Right lobe of liver (tissue), 6 donors: Measurements from ENCODE around the gene RHBDD1. TPM values are rescaled to one million over a fixed set of nuclear protein-coding genes. Genes with fewer than 3 reads are reported as not detected.

ENCODE experiments used
- ATAC-seq, 4 donors: fragments of 200-7000 bp; cut with Tn5 transposase; one replicate each; pipeline ENCODE4 v1.9.1; 2020; ENCODE audit warnings: mild to moderate bottlenecking in 4 of 4, moderate library complexity in 4 of 4
- DNase-seq, 3 donors: peaks; one replicate each; pipeline ENCODE4 v3.0.0-alpha.2; 2020
- H3K27ac ChIP-seq, 3 donors: fragments of 200-600 bp; one replicate each; pipeline ENCODE4 v1.8.0; 2022
- H3K27me3 ChIP-seq, 2 donors: fragments of 200-600 bp; one replicate each; pipeline ENCODE4 v1.8.0; 2022
- H3K36me3 ChIP-seq, 4 donors: fragments of 200-600 bp; sonication (generic) in 1 of 4; one replicate each; pipeline versions ENCODE4 v1.5.1 to v1.8.0; 2017 to 2022; ENCODE audit warnings: control low read depth in 1 of 4
- H3K4me1 ChIP-seq, 4 donors: fragments of 200-600 bp; sonication (generic) in 1 of 4; one replicate each; pipeline versions ENCODE4 v1.5.1 to v1.8.0; 2017 to 2022; ENCODE audit warnings: control low read depth in 1 of 4
- H3K4me3 ChIP-seq, 3 donors: fragments of 200-600 bp; one replicate each; pipeline ENCODE4 v1.8.0; 2022
- H3K9me3 ChIP-seq, 4 donors: fragments of 200-600 bp; sonication (generic) in 1 of 4; one replicate each; pipeline versions ENCODE4 v1.5.1 to v1.8.0; 2017 to 2022; ENCODE audit warnings: control low read depth in 1 of 4
- POLR2A ChIP-seq: fragments of 450-650 bp; IDR thresholded peaks from one replicate; pipeline ENCODE4 v1.6.1; 2017; ENCODE audit warnings: antibody characterized with exemption, mild to moderate bottlenecking
- WGBS: methylation state at CpG from one replicate; pipeline ENCODE4 v1.1.6; 2018; ENCODE audit warnings: low coverage, low lambda C conversion rate; ENCODE audit not compliant: insufficient coverage; ENCODE audit errors: missing lambda C conversion rate; 5-methylcytosine and 5-hydroxymethylcytosine counted together
- intact Hi-C, 2 donors: fragments of 100-400 bp; cut with DNase I; formaldehyde crosslinking; loops; one replicate each; pipeline versions ENCODE4 v1.11.2 to v1.14.1; 2022
- total RNA-seq, 6 experiments: library from RNA; depleted of rRNA in 2 of 6; stranded (reverse); fragments of >200 nt in 2 of 6; fragmentation: NEBNext Ultra II Directional in 3 of 6; extraction: Animal tissue kit (Norgen Biotek cat#: 25700) in 3 of 6; gene quantifications; one replicate each; pipeline versions ENCODE4 v1.1.0 to v1.2.4, GENCODE V29; 2016 to 2023
- TF ChIP-seq, protein P1 (sequence below), 4 donors: fragments of 200-600 bp in 3 of 4; fragments of 450-650 bp in 1 of 4; IDR thresholded peaks; one replicate each; pipeline versions ENCODE4 v1.5.1 to v1.8.0; 2016 to 2022; ENCODE audit warnings: antibody characterized with exemption in 4 of 4, mild to moderate bottlenecking in 2 of 4
- donor health status: DM: no; HTN: yes; CAD: no.
- donor health status: DM: no; HTN: no; CAD: no.
- donor health status: DM: no; HTN: no; CAD: no.
- donor health status: DM: no; HTN: yes; CAD: no.
- donor health status: DM: no; HTN: yes; CAD: no.

The RHBDD1 gene
- total RNA-seq, 6 experiments from 2014 or later: 14.7 to 25.3 (median 21.0) TPM

DNA sequence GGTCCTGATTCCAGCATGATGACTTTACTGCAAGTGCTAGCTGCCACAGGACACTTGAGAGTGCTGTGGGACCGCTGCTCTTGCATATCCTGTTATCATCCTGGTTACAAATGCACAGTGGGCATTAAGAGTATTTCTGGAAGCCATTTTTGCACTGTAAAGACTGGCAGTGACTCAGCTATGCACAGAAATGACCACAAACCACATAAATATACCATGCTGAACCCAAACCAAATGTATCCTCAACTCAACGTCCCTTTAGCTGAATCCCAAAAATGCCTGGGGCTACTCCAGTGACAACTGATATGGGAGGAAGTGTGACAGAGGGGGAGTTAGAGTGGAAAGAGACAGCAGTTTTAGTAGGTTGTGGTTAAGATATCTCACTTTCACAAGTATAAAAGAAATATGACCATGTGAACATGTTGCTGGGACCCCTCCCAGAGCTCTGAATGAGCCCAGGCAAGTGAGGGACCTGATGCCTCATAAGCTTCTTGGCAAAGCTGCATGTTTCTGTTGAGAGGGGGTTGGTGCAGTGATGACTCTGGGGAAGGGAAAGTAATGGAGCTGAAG lies 37.3 kb downstream of the RHBDD1 start:
- H3K27me3 ChIP-seq: no peaks in the 10 kb centered on the region
- H3K36me3 ChIP-seq: no peaks in the 10 kb centered on the region
- intact Hi-C loops: no loop called here
- no peak overlapping the region for H3K4me3 ChIP-seq
- no peaks in the 10 kb centered on the region for H3K4me1 ChIP-seq
- H3K27ac ChIP-seq: no peak overlapping the region
- no peak for DNase-seq
- TF ChIP-seq, protein P1, sequence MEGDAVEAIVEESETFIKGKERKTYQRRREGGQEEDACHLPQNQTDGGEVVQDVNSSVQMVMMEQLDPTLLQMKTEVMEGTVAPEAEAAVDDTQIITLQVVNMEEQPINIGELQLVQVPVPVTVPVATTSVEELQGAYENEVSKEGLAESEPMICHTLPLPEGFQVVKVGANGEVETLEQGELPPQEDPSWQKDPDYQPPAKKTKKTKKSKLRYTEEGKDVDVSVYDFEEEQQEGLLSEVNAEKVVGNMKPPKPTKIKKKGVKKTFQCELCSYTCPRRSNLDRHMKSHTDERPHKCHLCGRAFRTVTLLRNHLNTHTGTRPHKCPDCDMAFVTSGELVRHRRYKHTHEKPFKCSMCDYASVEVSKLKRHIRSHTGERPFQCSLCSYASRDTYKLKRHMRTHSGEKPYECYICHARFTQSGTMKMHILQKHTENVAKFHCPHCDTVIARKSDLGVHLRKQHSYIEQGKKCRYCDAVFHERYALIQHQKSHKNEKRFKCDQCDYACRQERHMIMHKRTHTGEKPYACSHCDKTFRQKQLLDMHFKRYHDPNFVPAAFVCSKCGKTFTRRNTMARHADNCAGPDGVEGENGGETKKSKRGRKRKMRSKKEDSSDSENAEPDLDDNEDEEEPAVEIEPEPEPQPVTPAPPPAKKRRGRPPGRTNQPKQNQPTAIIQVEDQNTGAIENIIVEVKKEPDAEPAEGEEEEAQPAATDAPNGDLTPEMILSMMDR (IDR thresholded peaks at IDR 0.05): no peak
- no peak for TF ChIP-seq POLR2A
- no peak for ATAC-seq
- 54% methylated on average over 2 of the region's 2 CpGs for WGBS
- no peaks in the 10 kb centered on the region for H3K9me3 ChIP-seq

DNA sequence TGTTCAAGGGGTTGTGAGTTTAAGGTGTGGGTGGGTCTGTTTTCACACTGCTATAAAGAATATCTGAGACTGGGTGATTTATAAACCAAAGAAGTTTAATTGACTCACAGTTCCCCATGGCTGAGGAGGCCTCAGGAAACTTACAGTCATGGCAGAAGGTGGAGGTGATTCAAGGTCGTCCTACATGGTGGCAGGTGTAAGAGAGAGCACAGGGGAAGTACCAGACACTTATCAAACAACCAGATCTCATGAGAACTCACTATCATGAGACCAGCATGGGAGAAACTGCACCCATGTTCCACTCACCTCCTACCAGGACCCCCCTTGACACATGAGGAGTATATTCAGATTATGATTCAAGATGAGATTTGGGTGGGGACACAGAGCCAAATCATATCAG lies 38.0 kb downstream of the RHBDD1 start:
- Histone ChIP-seq H3K36me3 (no peaks in the 10 kb centered on the region), H3K4me3 (no peak overlapping the region), H3K9me3 (no peaks in the 10 kb centered on the region), H3K4me1 (no peaks in the 10 kb centered on the region), H3K27me3 (no peaks in the 10 kb centered on the region), H3K27ac (no peak overlapping the region)
- ATAC-seq (no peak), DNase-seq (no peak)
- intact Hi-C loops: no loop called here
- TF ChIP-seq POLR2A: no peak
- TF ChIP-seq, protein P1 (IDR thresholded peaks at IDR 0.05): no peak
- no CpG with 5 or more reads among the region's 1 CpG for WGBS

DNA sequence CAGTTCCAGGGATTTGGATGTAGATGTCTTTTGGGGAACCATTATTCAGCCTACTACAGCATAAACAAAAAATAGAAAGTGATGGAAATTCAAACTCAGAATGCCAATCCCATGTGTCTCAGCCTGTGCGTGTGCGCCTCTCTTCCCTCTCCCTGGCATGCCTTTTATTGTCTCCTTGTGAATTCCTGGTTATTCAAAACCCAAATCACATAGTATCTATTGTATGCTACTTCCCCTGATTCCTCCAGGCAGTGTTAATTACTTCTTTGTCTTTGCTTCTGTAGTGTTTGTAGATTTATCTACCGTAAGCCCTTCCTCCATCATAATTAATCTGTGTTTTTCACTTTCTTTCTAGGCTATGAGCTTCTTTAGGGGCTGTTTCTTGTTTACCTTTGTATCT lies 38.9 kb downstream of the RHBDD1 start:
- intact Hi-C loops: no loop called here
- TF ChIP-seq, protein P1 (IDR thresholded peaks at IDR 0.05): no peak
- TF ChIP-seq POLR2A: no peak
- Histone ChIP-seq H3K9me3 (no peaks in the 10 kb centered on the region), H3K27me3 (no peaks in the 10 kb centered on the region), H3K4me1 (no peaks in the 10 kb centered on the region), H3K4me3 (no peak overlapping the region), H3K27ac (no peak overlapping the region), H3K36me3 (no peaks in the 10 kb centered on the region)
- DNase-seq: no peak
- 96% methylated on average over 3 of the region's 3 CpGs for WGBS
- no peak for ATAC-seq

DNA sequence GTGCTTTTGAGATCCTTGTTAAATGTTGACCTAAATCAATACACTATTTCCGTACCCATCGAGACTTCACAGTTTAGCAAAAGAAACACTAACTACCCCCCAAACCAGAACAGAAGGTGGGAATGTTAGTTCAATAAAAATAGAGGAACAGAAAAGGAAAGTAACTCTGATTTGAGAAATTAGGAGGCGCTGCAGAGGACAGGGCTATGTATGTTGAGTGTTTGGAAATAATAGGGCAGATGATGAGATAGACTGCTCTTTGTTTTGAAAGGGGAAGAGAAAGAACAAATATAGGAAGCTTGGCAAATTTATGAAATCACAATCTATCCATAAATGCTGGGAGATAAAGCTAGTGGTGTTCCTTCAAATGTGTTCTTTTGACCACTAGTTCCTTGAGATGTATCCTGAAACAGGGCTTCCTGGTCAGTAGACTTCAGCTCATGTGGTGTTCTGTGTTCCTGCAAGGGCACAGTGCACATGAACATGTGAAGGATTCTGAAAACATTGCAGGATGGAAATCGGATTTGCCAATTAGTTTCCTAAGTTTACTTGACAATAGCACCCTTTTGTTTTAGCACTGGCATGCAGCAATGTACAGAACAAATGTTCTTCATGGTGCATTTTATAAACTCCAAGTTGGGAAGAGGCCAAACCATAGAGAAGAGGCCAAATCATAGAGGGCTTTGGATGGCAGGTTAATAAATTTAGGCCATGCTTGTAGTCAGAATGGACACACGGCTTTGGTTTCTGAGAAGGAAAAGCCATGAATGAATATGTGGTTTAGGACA lies 39.8 kb downstream of the RHBDD1 start:
- TF ChIP-seq POLR2A: no peak
- TF ChIP-seq, protein P1 (IDR thresholded peaks at IDR 0.05): no peak
- WGBS: 78% methylated on average over 5 of the region's 5 CpGs
- intact Hi-C loops: no loop called here
- DNase-seq (no peak), ATAC-seq (peak in 3 of 4 donors; percentile 41 to 51 (median 49))
- H3K27me3 ChIP-seq: no peaks in the 10 kb centered on the region
- no peaks in the 10 kb centered on the region for H3K9me3 ChIP-seq
- no peak overlapping the region for H3K4me3 ChIP-seq
- H3K27ac ChIP-seq: no peak overlapping the region
- no peaks in the 10 kb centered on the region for H3K4me1 ChIP-seq
- no peaks in the 10 kb centered on the region for H3K36me3 ChIP-seq
